Esophagus muscularis mucosa (tissue), 3 donors: ENCODE results near the gene DOK6.

Experiments used
- CTCF ChIP-seq, 3 experiments: fragments of 200-600 bp in 2 of 3; fragments of 450-650 bp in 1 of 3; sonication (generic) in 2 of 3; IDR thresholded peaks; one replicate each; pipeline ENCODE4 v1.5.1; 2017 to 2019; ENCODE audit warnings: antibody characterized with exemption in 3 of 3, mild to moderate bottlenecking in 2 of 3, moderate library complexity in 1 of 3
- POLR2A ChIP-seq: fragments of 450-650 bp; IDR thresholded peaks from one replicate; pipeline ENCODE4 v1.6.1; 2017; ENCODE audit warnings: antibody characterized with exemption, moderate library complexity, mild to moderate bottlenecking, low read depth

- TF ChIP-seq CTCF (IDR thresholded peaks at IDR 0.05) (no peak), POLR2A (no peak)
These were observed 33.6 kb upstream of the DOK6 start for GRCh38 chr18:69367104-69367503.
